NCI-H1436 (cell line): ENCODE measurements around the gene DMBX1.

Experiments
- DNase-seq: peaks from one replicate; lab custom pipeline; 2025; lab: John Stamatoyannopoulos, UW

Gene DMBX1

DNA sequence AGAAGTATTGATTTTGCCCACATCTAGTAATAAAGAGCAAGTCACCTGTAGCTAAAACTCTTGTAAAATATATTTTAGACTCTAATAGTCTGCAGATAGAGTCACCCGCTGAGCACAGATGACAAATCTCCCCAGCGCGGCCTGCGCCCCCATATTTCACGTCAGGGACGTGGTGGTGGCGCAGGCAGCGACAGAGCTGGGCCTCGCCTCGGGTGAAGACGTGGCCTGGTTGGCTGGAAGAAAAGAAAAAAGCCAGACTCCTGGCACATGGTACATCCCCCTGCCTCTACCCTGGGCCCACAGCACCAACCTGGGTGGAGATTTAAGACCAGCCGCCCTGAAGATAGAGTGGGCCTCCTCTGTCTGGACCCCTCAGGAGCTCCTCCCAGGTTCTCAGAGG lies 6.0 kb upstream of the DMBX1 start:
- DNase-seq, result no peak

DNA sequence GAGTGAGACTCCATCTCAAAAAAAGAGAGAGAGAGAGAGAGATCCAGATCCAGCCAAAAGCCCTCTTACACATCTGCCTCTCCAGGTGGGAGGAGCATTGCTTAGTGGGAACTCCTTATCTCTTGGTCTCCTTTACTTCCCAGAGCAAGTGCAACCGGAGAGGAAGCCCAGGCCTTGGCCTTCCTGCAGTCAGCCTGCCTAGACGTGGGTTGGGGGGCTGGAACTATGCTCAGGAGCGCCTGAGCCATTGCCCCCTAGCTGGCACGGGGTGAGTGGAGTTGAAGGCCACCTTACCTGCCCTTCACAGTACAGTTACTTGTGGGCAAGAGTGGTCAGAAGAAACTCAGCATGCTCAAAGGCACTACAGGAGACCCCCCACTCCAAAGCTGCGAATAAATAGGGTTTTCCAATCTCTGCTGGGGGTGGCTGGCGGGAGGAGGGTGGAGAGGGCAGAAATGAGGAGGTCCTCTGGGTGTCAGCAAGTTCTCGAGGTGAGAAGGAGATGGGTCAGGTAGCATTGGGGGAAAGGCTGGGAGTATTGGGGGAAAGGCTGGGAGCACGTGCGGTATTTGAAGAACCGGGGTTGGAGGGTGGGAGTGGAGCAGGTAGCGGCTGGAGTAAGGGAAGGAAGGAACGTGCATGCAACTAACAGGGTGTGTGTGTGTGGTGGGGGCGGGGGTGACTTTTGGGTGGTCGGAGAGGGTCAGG lies 4.7 kb upstream of the DMBX1 start:
- no peak for DNase-seq

DNA sequence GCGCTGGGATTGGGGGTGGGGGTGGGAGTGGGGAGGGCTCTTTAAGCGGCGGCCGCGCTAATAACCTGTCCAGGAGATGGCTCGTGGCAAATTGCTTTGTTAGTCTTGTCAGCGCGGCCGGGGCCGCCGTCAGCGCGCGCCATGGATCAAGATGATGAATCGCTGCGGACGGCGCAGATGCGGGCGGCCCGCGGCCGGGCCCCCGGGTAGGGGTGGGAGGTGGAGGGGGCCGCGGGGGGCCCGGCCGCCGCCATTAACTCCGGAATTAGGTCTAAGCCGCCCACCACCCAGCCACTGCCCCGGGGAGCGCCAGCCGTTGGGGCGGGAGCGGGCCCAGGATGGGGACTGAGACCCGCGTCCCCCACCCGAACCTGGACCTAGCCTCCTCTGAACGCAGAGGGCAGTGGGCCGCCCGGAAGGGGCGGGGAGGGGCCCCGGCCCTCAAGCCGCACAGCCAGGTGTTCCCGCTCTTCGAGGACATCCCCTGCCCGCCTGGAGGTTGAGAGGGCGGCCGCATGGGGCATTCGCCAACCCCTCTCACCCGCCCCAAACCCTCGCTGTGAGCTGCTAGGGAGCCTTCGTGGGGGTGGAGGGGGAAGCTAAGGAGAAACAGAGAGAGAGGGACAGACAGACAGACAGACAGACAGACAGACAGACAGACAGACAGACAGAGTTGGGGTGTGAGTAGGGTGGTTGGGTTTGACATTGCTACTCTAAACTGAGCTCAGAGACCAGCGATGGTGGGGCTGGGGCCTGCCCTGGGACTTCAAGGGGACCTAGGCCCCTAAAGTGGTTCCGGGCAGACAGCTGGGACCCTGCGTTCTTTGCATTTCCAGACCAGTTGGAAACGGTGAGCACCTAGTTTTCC lies 3.8 kb upstream of the DMBX1 start:
- no peak for DNase-seq

DNA sequence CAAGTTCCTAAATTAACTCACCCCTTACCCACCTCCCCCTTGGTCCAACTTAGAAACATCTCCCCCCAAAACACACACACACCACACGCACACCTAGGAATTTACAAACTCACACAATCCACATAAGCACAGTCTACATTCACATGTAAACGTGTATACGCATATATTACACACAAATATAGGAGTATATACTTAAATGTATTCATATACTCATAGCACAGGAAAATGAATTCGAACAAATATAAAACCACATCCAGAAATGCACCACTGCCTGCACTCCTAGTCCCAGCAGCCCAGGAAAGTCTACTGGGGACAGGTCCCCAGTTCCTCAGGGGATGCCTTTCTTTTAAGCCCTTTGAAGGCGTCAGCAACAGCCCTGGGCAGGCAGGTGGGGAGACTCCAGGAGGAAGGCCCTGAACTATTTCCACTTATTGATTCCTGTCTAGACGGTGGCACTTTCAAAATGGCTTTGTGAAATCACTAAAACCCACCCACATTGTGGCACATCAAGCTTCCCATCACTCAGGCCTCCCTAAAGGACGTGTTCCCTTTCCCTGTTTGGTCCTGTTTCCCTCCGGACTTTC lies 3.1 kb upstream of the DMBX1 start:
- no peak for DNase-seq

GRCh38 chr1:46487818-46488218 lies 1.8 kb upstream of the DMBX1 start:
- DNase-seq, result peak; percentile 45

GRCh38 chr1:46488343-46489168 lies 1.1 kb upstream of the DMBX1 start:
- no peak for DNase-seq

- DNase-seq, result no peak
These were observed 433 bp upstream of the DMBX1 start for GRCh38 chr1:46489169-46489637.

DNA sequence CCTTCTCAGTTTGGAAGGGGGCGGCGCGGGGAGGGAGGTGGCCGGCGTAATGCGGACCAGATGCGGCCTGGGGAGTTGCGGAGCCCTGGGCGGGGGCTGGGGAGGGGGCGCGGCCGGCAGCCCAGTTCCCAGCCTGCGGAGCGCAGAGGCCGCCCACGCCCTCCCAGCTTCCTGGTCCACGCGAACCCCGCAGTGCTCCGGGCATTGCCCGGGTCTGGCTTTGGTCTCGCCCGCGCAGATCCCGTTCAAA lies 695 bp downstream of the DMBX1 start:
- DNase-seq, result no peak

- DNase-seq, result no peak
These were observed 1.2 kb downstream of the DMBX1 start for GRCh38 chr1:46490656-46491442.

- DNase-seq, result no peak
These were observed 2.0 kb downstream of the DMBX1 start for GRCh38 chr1:46491443-46492268.

DNA sequence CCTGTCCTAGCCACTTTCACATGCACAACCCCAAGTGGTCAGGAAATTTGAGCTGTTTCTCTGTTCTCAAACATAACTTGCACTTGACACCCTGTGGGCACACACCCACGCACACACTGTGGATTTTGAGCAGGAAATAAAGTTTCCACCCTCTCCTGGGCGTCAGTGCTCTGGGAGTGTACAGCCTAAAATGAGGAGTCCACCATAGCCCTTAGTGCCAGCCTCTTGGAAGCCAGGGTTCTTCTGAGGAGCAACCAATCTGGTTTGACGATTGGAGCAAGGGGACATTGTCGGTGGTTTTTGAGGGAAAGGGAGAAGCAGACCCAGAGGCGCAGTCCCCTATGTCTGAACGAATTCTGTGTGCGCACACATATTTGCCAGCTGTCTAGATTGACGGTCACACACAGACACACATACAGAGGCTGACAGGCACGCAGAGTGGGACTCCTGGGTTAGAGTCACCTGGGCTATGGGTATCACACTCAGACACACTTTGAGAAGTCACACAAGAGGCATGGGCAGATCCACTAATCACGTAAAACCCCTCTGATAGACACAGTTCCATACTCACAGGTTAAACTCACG lies 2.7 kb downstream of the DMBX1 start:
- DNase-seq, result no peak

- DNase-seq, result no peak
These were observed 3.2 kb downstream of the DMBX1 start for GRCh38 chr1:46492871-46493270.

DNA sequence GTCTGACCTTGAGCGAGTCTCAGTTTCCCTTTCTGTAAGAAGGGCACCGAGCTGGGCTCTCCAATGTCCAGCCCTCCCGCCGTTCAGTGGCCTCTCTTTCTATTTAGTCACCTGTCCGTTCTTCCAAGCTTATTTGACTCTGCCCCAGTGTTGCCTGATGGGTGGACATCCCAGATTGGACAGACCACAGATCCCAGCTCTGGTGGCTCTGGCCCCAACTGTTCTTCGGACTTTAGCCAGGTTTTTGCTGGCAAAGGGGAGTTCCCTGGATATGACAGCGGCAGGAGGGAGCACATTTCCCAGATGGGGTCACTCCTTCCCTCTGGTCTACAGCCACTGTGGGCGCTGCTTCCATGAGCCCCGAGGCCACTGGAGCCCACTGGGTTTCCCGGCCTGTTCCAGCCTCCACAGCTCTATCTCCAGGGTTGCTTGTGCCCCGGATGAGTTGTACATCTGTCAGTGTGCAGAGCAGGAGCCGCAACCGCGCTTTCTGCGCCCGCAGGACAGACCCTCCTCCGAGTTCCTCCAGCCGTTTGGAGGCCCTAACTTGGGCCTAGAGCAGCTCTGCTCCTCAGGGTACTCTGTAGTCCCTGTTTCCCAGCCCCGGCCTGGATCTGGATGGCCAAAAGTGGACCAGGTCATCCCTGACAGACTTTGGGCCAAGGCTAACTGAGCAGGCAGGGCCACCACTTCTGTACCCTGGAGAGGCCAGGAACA lies 3.8 kb downstream of the DMBX1 start:
- no peak for DNase-seq

DNA sequence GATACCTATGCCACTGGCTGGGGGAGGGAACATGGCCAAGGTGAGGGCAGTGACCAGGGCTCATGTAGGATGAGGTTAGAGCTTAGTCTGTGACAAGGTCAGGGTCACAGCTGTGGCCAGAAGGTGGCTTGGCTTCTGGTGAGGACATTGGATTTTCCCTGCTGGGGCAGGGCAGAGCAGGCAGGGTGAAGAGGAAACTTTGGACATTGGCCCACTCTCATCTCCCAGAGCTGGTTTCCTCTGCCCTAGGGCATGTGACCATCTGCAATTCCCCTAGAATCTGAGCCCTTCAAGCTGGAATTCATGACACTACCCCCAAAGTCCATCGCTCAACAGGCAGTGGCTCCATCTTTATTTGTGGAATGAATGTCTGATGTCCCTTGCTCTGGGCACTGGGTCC lies 5.3 kb downstream of the DMBX1 start:
- no peak for DNase-seq

DNA sequence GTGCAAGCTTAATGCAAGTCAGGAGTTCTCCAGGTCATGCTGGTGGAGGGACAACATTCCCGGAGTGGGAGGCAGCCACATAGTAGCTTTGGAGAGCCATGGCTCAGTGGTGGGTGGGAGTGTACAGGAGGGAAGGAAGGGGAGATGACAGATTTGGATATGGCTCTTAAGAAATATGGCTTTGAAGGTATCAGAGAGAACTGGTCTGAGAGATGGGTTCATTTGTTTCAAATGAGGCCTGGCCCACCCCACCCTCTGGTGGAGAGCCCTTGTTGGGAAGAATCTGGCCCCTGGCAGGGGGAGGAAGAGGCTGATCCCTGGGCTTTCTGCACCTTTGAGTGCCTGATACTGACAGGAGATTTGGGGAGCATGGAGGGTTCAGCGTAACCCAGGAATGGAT lies 6.1 kb downstream of the DMBX1 start:
- no peak for DNase-seq

DNA sequence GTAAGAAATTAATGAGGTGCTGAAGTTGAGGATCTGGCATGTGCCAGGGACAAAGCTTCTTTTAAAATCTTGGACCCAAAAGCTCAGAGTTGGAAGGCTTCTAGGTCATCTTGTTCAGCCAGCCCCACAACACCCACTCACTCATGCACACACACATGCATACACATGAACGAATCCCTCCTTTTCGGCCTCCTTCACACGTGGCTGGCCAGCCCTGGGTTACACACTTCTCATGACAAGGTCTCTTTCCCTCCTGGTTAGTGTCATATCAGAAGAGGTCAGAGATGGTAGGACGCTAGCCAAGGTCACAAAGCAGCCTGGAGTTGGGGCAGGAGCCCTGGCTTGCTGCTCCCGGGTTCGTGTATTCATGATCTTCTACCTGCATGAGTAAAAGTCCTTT lies 6.9 kb downstream of the DMBX1 start:
- DNase-seq, result no peak

GRCh38 chr1:46497020-46497419 lies 7.4 kb downstream of the DMBX1 start:
- DNase-seq, result no peak

DNA sequence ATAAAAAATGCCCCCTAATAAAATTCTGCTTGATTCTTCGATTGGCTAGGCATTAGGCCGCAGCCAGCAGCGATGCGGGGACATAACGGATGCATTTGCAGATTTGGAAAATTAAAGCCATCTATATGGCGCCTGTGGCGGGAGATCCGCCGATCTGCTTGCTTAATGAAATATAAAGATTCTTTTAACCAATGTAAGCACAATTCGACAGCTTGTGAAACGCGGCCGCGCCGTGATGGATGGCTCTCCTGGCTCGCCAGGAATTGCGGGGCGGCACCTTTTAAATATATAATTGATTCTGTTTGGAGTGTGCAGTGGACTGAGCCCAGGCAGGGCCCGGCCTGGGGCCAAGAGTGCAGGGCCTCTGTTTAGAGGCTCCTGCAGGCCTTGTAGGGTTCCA lies 8.0 kb downstream of the DMBX1 start:
- no peak for DNase-seq

- no peak for DNase-seq
These were observed 11.9 kb downstream of the DMBX1 start for GRCh38 chr1:46501528-46501927.

DNA sequence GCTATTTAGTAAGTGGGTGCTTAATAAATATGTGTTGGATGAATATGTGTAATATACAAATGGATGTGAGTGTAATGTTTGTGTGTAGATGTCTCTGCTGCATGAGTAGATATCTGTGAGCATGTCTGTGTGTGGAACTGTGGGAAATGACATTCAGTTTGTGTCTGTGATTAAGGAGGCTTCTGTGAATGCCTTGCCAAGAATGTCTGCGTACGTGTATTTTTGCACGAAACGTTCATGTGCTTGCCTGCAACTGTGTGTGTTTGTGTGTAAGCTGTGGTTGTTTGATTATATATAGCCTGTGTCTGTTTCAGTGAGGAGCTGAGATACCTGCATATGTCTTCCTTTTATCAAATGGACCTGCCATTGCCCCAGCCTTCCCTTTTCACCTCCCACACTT lies 13.8 kb downstream of the DMBX1 start:
- no peak for DNase-seq
